Adipose tissue (tissue), 3 donors: ENCODE data around the gene UGT1A6. TPM values are rescaled to one million over a fixed set of nuclear protein-coding genes. Genes with fewer than 3 reads are reported as not detected.
"Not testable (repeated sequence)": the region's sequence is repeated elsewhere in the genome, so short reads cannot be mapped to it uniquely, and the experiment has no call there.

Source experiments
- H3K27ac ChIP-seq: one replicate; pipeline ENCODE4 v1.5.1; 2013; ENCODE audit warnings: low read depth, low read length
- WGBS, 3 donors: extraction: QIAGEN DNeasy Blood & Tissue Kit; methylation state at CpG; one replicate each; pipeline ENCODE4 v1.1.7; 2013; 5-methylcytosine and 5-hydroxymethylcytosine counted together
- polyA plus RNA-seq, 3 donors: library from polyadenylated mRNA; stranded (reverse); fragments of 200-250 nt; gene quantifications; one replicate each; pipeline ENCODE4 v1.2.3, GENCODE V29; 2013
- donor health status: healthy with polysubstance abuse.
- donor health status: Bipolar disorder and iron deficiency.
- donor health status: healthy.

UGT1A6 gene
- polyA plus RNA-seq = under 1 TPM in 2 of 3 donors, not detected in 1; 0.39 to 0.79 TPM

DNA sequence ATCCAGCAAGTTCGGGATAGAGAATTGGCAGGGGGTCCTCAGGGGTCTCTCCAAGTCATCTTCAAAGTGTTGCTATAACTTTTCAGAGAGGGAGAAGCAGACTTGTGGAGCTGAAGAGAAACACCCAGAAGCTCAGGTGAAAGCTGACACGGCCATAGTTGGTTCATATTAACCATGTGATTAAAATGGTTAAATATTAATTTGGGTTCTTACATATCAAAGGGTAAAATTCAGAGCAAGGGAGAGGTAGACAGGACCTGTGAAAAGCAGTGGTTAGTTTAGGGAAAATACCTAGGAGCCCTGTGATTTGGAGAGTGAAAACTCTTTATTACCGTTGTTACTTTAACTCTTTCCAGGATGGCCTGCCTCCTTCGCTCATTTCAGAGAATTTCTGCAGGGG, at the start of gene UGT1A6:
Gene UGT1A6 (plus strand): TSS at position 243 of the 400 bp plus-strand sequence. CDS start 115 bp downstream, at position 358.
- WGBS, 3 donors = 51 to 90% (median 86%) methylated on average over 4 of the region's 4 CpGs
- no peak within 1 kb of the TSS for H3K27ac ChIP-seq

DNA sequence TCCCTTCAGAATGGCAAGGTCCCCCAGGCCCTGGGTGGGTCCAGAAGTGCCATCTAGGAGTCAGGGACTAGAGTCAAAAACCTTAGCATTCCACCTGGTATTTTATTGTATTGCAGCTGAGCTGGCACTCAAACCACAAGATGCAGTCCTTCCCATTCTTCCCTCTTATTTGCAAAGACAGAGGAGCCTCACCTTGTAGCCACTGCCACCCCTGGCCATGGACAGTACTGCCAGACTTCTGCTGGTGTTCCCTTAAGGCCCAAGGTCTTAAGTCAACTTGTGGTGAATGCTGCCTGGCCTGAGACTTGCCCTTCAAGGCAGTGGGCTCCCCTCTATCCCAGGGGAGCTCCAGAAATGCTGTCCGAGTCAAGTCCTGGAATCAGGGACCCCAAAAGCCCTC, 49.6 kb upstream of the UGT1A6 start:
- H3K27ac ChIP-seq = no peak overlapping the region
- 64 to 97% (median 94%) methylated on average over 1 of the region's 1 CpG for WGBS, 3 donors

DNA sequence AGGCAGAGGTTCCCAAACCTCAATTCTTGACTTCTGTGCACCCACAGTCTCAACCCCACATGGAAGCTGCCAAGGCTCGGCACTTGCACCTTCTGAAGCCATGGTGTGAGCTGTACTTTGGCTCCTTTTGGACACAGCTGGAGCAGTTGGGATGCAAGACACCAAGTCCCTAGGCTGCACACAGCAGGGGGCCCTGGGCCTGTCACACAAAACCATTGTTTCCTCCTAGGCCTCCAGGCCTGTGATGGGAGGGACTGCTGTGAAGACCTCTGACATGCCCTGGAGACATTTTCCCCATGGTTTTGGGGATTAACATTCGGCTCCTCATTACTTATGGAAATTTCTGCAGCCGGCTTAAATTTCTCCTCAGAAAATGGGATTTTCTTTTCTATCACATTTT, 46.7 kb upstream of the UGT1A6 start:
- WGBS, 3 donors = 87 to 92% (median 88%) methylated on average over 3 of the region's 3 CpGs
- not testable (repeated sequence) for H3K27ac ChIP-seq

DNA sequence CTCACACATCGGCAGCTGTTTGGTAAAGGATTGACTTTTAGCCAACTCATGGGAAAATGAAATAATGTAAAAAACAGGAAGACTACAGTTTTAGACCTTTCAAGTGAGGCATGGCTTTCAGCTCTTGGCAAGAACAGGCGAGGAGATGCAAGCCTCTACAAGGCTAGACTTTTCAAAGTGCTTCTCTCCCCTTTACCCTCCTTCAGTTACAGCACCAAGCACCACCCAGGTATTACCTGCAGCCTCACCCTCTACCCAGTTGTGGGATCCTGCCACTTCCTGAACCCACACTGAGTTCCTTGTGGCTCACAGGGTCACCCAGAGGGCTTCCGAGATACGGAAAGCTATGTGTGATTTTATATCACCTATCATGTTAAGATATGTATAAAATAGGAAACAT, 41.7 kb upstream of the UGT1A6 start:
- no peak overlapping the region for H3K27ac ChIP-seq
- WGBS, 3 donors = 74 to 83% (median 81%) methylated on average over 4 of the region's 4 CpGs

DNA sequence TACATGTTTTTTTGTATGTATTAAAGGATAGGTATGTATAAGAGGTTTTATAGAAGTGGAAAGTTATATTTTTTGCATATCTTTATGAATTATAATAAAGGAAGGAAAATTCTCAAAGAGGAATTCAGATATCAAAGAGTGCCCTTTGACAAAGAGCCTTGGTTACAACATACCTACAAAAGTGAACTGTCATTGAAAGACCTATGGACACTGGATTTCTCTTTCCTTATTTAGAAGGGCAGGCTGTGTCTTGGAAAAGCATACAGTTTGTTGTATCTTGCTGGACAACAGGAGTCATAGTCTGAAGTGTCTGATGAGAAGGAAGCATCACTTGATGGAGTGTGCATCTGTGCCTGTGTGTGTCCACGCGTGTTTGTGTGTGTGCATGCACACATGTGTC, 41.3 kb upstream of the UGT1A6 start:
- WGBS, 3 donors = 91 to 100% (median 92%) methylated on average over 2 of the region's 2 CpGs

DNA sequence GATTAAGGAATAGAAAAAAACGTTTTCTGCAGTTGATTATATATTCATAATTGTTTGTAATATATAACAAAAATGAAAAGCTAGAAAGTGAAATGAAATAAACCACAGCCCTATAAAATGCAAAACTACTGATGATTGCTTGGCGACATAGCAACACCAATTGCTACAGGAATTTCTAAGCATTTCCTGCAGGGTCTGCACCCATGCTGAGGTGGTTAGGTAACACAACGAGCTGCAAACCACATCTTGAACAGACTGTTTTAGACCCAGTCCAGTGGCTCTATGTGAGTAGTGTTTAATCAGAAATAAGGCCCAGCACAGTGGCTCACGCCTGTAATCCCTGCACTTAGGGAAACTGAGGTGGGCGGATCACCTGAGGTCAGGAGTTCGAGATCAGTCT, 38.2 kb upstream of the UGT1A6 start:
- no peak overlapping the region for H3K27ac ChIP-seq
- WGBS, 3 donors = 60 to 64% (median 62%) methylated on average over 6 of the region's 6 CpGs

More for the DNA sequence above, 41.3 kb upstream of the UGT1A6 start:
- no peak overlapping the region for H3K27ac ChIP-seq

DNA sequence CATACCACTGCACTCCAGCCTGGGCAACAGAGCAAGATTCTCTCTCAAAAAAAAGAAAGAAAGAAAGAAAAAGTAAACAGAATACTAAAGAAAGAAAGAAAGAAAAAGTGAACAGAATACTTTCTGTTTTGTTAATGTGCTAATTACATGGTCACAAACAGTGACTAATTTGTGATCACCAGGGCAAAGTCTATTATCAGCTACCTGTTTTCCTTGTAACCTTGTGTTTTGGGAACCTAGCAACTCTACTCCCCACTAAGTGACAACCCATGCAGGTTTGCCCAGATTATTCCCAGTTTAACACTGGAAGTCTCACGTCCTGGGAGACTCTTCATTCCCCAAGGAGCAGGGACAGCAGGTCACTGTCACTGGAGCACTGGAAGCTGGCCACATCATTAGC, 37.6 kb upstream of the UGT1A6 start:
- 23 to 52% (median 46%) methylated on average over 1 of the region's 1 CpG for WGBS, 3 donors
- no peak overlapping the region for H3K27ac ChIP-seq

DNA sequence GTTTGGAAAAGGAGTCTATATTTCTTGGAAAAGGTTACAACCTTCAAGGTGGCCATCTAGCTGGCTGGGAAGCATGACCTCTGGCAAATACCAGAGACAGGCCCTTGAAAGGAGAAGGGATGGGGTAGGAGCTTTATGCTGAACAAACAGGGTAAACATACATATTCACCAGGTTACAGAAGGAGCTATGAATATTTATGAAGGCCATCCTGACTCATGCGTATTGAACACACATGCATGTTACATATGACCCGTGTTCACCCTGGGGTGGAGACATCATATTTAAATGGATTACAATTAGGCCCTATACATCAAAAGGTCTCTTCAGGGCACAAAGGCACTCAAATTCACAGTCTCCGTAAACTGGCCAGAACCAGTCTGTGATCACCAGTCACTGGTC, 36.7 kb upstream of the UGT1A6 start:
- H3K27ac ChIP-seq = not testable (repeated sequence)
- 93 to 96% (median 94%) methylated on average over 3 of the region's 3 CpGs for WGBS, 3 donors

DNA sequence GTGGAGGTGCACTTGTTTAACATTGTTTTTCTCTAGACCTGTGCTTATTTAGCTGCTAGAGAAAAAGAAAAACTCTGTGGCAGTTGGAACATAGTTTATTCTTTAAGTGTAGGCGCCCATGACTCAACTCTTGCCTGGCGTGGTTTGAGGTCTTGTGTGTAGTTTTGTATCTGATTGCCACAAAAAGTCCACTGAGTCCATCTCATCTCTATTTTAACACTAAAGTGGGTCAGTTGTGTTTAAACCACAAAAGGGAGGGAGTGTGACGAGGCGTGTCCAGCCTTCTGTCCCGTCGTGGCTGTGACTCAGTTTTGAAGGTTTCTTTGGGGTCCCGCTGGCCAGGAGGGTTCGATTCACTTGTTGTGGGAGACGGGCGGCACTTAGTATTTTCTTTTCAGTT, 36.2 kb upstream of the UGT1A6 start:
- 82 to 91% (median 86%) methylated on average over 10 of the region's 10 CpGs for WGBS, 3 donors
- H3K27ac ChIP-seq = no peak overlapping the region

DNA sequence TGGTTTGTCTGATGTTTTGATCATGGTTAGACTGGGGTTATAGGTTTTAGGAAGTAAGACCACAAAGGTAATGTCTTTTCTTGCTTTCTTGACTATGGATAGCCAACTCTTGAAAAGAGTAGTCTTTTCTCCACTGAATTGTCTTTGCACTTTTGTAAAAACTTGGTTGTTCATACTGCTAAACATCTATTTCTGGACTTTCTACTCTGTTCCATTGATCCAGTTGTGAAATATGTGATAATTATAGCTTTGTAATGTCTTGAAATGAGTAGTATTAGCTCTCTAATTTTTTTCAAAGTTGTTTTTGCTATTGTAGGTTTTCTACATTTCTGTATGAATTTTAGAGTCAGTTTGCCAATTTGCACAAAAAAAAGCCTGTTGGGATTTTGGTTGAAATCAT, 34.1 kb upstream of the UGT1A6 start:
- no peak overlapping the region for H3K27ac ChIP-seq

DNA sequence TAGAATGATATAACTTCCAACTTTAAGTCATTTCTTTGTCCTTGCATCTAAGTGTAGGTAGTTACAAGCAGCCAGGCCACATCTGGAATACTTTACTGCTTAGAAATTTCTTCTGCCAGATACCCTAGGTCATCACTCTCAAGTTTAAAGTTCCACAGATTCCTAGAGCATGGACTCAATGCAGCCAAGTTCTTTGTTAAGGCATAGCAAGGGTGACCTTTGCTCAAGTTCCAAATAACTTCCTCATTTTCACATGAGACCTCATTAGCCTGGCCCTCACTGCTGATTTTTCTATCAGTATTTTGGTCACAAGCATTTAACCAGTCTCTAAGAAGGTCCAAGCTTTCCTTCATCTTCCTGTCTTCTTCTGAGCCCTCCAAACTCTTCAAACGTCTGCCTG, 28.8 kb upstream of the UGT1A6 start:
- 28 to 45% (median 45%) methylated on average over 1 of the region's 1 CpG for WGBS, 3 donors
- H3K27ac ChIP-seq = no peak overlapping the region

DNA sequence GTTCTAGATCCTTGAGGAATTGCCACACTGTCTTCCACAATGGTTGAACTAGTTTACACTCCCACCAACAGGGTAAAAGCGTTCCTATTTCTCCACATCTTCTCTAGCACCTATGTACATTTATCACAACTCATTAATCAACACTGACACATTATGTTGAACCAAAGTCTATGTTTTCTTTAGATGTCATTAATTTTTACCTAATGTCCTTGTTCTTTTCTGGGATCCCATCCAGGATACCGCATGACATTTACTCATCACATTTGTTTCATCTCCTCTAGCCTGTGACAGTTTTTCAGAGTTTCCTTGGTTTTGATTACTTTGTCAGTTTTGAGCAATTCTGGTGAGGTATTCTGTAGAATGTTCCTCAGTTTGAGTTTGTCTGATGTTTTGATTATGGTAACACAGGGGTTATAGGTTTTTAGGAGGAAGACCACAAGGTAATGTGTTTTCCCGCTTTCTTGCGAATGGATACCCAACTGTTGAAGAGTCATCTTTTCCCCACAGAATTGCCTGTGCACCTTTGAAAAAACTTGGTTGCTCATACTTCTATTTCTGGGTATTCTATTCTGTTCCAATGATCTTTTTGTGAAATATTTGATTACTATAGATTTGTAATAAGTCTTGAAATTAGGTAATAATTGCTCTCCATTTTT, 24.0 kb upstream of the UGT1A6 start:
- 62 to 90% (median 87%) methylated on average over 4 of the region's 4 CpGs for WGBS, 3 donors
- H3K27ac ChIP-seq = no peak overlapping the region

DNA sequence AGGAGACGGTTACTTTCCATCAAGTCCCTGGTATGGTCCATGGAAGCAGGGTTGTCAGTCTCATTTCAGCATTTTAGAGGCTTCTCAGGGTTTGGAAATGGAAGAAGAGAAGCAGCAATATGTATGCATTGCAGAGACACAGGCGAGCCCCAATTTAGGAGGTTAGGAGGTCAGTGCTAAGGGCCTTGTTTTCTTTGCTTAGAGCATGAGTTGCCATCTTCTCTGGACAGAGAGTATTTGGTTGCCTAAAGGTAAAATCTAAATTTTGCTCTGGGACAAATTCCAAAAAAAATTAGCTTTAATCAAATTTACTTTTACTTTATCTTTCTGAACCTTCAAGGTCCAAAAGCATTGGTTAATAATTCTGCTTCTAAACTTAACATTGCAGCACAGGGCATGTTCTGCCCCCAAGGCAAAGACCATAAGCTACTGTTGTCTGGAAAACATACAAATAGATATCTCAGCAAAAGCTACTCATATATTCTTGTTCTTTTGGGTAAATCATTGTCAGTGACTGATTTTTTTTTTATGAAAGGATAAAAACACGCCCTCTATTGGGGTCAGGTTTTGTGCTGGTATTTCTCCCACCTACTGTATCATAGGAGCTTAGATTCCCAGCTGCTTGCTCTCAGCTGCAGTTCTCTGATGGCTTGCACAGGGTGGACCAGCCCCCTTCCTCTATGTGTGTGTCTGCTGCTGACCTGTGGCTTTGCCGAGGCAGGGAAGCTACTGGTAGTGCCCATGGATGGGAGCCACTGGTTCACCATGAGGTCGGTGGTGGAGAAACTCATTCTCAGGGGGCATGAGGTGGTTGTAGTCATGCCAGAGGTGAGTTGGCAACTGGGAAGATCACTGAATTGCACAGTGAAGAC, 21.2 kb upstream of the UGT1A6 start, which contains the start of gene UGT1A9:
Gene UGT1A9 (plus strand): TSS at position 609 of the 872 bp plus-strand sequence. CDS start 37 bp downstream, at position 646.
- no peak within 1 kb of the TSS for H3K27ac ChIP-seq
- WGBS, 3 donors = 78 to 84% (median 82%) methylated on average over 5 of the region's 5 CpGs

DNA sequence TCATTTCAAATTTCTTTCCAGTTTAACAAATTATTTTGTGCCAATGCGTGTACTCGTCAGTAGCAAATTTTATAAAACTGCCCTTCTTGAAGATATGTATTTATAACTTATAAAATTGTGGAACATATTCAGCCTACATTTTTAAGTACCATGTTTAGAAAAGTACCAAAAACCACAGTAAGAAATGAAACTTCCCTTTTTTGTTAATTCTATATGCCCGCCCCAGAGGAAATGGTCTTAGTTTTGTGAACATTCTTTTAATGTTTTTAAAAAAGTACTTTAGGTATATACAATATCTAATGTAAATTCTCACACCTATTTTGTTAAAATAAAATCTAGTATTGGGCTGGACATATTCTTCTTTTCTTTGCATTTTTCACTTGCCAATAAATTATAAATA, 19.8 kb upstream of the UGT1A6 start:
- 61 to 88% (median 61%) methylated on average over 3 of the region's 3 CpGs for WGBS, 3 donors
- H3K27ac ChIP-seq = no peak overlapping the region

DNA sequence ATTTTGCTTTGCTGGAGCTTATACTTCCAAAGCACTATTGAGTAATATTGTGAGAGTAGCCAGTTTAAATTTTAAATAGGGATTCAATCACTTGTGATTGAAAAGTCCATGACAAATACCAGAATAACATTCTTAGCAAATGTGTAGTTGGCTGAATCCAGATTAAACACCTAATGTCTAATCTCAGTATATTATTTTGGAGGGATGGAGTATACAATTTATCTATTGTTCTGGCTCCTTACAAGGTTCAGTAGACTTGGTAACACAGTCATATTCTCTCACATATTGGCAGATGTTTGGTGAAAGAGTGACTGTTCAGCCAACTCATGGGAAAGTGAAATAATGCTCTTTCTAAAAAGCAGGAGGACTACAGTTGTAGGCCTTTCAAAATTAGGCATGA, 18.8 kb upstream of the UGT1A6 start:
- no peak overlapping the region for H3K27ac ChIP-seq

DNA sequence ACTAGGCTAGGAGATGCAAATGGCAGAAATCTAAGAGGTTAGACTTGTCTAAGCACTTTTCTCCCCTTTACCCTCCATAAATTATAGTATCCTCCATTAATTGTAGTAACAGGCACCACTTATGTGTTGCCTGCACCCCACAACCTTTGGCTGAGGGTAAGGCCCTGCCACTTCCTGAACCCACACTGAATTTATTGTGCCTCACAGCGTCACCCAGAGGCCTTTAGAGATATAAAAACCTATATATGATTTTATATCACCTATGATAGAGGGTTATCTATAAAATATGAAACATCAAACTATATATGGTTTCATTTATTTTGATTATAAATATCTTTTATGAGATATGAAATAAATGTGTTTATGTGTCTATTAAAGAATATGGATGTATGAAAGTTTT, 18.4 kb upstream of the UGT1A6 start:
- H3K27ac ChIP-seq = no peak overlapping the region
- 50 to 73% (median 52%) methylated on average over 1 of the region's 1 CpG for WGBS, 3 donors

DNA sequence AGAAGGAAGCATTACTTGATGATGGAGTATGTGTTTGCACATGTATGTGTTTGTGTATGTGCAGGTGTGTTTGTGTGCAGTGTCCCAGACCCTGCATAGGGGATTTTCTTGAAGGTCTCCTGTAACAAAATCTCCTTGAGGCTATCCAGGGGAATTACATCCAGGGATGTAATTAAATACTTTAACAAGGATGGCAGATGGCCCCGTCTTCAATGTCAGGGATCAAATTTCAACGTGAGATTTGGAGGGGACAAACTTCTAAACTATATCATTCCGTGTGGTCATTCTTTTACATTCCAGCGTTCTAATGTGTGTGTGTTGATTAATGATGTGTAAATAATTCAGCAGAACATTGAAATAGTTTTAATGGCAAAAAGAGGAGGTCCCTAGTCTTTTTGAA, 17.7 kb upstream of the UGT1A6 start:
- WGBS, 3 donors = 16 to 51% (median 49%) methylated on average over 4 of the region's 4 CpGs
- H3K27ac ChIP-seq = no peak overlapping the region

DNA sequence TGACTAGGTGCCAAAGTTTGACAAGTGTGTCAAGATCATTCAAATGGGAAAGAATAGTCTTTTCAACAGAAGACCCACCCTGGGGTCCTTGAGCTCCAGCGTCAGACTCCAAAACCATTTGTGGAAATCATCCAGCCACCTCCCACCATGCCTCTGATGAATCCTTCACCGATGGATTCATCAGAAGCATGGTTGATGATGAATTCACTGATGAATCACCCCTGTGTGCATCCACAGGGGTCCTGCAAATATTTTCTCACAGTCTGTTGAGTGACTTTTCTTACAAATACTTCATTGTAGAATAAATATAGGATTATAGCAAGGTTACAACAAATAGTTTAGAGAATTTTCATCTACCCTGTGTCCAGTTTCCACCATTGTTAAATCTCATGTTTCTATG, 16.6 kb upstream of the UGT1A6 start:
- WGBS, 3 donors = 82 to 88% (median 87%) methylated on average over 2 of the region's 2 CpGs
- no peak overlapping the region for H3K27ac ChIP-seq

DNA sequence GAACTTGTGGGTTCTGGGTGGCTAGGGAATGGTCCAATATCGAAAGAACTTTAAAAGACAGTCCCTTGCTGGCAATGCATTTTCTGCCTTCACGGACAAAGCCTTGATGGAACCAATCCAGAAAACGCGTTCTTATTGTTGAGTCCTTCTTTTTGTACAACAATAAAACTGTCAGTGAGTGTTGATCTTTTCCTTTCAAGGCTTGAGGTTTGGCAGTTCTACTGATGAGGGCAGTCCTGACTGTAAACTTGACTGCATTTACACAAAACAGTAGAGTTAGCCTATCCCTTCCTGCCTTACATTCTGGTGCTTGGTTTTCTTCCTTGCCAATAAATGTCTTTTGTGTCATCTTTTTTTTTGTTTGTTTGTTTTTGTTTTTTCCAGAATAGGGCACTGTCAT, 13.5 kb upstream of the UGT1A6 start:
- 50 to 80% (median 74%) methylated on average over 4 of the region's 4 CpGs for WGBS, 3 donors
- H3K27ac ChIP-seq = no peak overlapping the region
